Neural crest cell (in vitro differentiated cells): ENCODE data around the gene SYNE2. TPM values are rescaled to one million over a fixed set of nuclear protein-coding genes. Genes with fewer than 3 reads are reported as not detected.
A peak's percentile ranks its signal among the peaks of the same experiment; 100 is the strongest.

Experiments
- DNase-seq: peaks from one replicate; pipeline ENCODE4 v3.0.0; 2021; ENCODE audit warnings: low read depth, mixed read lengths, low spot score
- H3K27ac Mint-ChIP-seq: one replicate; pipeline ENCODE4 v1.8.0; 2021; ENCODE audit warnings: mild to moderate bottlenecking, mixed read lengths; ENCODE audit not compliant: unreplicated experiment
- H3K27me3 Mint-ChIP-seq: 2 replicates; pipeline ENCODE4 v1.8.0; 2021; ENCODE audit warnings: low read depth, mild to moderate bottlenecking, mixed read lengths
- H3K36me3 Mint-ChIP-seq: 2 replicates; pipeline ENCODE4 v1.8.0; 2021; ENCODE audit warnings: low read depth, mild to moderate bottlenecking, mixed read lengths
- H3K4me1 Mint-ChIP-seq: 2 replicates; pipeline ENCODE4 v1.8.0; 2021; ENCODE audit warnings: mixed read lengths
- H3K4me3 Mint-ChIP-seq: one replicate; pipeline ENCODE4 v1.8.0; 2021; ENCODE audit warnings: mild to moderate bottlenecking, mixed read lengths
- H3K9me3 Mint-ChIP-seq: 2 replicates; pipeline ENCODE4 v1.8.0; 2021; ENCODE audit warnings: mixed read lengths
- total RNA-seq: library from RNA; stranded (reverse); gene quantifications from 2 replicates; pipeline ENCODE4 v1.2.1, GENCODE V29; 2021
- TF ChIP-seq, protein P1 (sequence below): fragments of 200-600 bp; sonication (generic); conservative IDR thresholded peaks from 2 replicates; pipeline ENCODE4 v1.5.0; 2021; ENCODE audit warnings: antibody characterized with exemption, mild to moderate bottlenecking

SYNE2 gene
- total RNA-seq, 1 donor from 2014 or later = 84.8 TPM

- H3K27me3 Mint-ChIP-seq = no peaks in the 10 kb centered on the region
- peaks cover 2% of the 10 kb centered on the region for H3K9me3 Mint-ChIP-seq
- H3K4me3 Mint-ChIP-seq = no peak overlapping the region
- no peak for DNase-seq
- peaks cover 25% of the 10 kb centered on the region for H3K4me1 Mint-ChIP-seq
- TF ChIP-seq, protein P1, sequence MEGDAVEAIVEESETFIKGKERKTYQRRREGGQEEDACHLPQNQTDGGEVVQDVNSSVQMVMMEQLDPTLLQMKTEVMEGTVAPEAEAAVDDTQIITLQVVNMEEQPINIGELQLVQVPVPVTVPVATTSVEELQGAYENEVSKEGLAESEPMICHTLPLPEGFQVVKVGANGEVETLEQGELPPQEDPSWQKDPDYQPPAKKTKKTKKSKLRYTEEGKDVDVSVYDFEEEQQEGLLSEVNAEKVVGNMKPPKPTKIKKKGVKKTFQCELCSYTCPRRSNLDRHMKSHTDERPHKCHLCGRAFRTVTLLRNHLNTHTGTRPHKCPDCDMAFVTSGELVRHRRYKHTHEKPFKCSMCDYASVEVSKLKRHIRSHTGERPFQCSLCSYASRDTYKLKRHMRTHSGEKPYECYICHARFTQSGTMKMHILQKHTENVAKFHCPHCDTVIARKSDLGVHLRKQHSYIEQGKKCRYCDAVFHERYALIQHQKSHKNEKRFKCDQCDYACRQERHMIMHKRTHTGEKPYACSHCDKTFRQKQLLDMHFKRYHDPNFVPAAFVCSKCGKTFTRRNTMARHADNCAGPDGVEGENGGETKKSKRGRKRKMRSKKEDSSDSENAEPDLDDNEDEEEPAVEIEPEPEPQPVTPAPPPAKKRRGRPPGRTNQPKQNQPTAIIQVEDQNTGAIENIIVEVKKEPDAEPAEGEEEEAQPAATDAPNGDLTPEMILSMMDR = no peak
- peaks cover 2% of the 10 kb centered on the region for H3K36me3 Mint-ChIP-seq
- H3K27ac Mint-ChIP-seq = peak overlapping the region; percentile 76
Observed at GRCh38 chr14:63897721-63898163, 44.9 kb downstream of the SYNE2 start.

DNA sequence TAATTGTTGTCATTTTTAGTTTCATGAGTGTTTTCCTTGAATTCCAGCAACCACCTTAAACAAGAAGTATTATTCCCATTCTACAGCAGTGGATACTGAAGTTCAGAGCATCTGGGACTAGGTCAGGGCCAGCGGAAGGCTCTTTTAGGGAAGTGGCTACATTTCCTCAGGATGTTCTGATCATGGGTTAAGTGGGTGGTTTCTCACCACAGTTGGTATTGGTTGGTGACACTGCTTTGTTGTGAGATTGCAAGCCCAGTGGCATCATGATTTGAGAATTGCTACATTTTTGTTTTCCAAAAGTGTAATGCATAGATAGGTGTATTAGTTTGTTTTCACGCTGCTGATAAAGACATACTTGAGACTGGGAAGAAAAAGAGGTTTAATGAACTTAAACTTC, 47.1 kb downstream of the SYNE2 start:
- Mint-ChIP-seq H3K36me3 (peaks cover 10% of the 10 kb centered on the region), H3K9me3 (peaks cover 8% of the 10 kb centered on the region), H3K4me1 (peaks cover 20% of the 10 kb centered on the region), H3K27me3 (no peaks in the 10 kb centered on the region), H3K4me3 (no peak overlapping the region), H3K27ac (no peak overlapping the region)
- no peak for DNase-seq
- TF ChIP-seq, protein P1 = no peak

DNA sequence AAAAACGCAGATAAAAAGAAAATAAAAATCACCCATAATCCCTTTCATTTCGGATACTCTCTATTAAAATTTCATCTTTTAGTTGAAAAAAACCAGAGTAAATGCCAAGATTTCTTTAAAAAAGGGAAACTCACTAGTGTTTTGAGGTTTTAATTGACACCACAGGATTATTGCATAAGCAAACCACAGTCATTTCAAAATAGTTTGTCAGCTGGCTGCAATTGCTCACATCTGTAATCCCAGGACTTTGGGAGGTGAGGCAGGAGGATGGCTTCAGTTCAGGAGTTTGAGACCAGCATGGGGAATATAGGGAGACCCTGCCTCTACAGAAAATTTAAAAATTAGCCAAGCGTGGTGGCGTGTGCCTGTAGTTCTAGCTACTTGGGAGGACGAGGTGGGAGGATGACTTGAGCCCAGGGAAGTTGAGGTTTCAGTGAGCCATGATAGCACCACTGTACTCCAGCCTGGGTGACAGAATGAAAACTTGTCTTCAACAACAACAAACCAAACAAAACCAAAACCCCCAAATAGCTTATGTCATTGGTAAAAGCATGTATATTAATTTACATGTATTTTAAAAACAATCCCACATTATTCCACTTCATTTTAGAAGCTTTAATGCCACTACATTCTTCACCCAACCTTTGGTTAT, 48.8 kb downstream of the SYNE2 start:
- TF ChIP-seq, protein P1 = no peak
- no peak overlapping the region for H3K27ac Mint-ChIP-seq
- peaks cover 12% of the 10 kb centered on the region for H3K4me1 Mint-ChIP-seq
- DNase-seq = no peak
- H3K4me3 Mint-ChIP-seq = no peak overlapping the region
- H3K27me3 Mint-ChIP-seq = no peaks in the 10 kb centered on the region
- H3K9me3 Mint-ChIP-seq = peaks cover 14% of the 10 kb centered on the region
- peaks cover 18% of the 10 kb centered on the region for H3K36me3 Mint-ChIP-seq

DNA sequence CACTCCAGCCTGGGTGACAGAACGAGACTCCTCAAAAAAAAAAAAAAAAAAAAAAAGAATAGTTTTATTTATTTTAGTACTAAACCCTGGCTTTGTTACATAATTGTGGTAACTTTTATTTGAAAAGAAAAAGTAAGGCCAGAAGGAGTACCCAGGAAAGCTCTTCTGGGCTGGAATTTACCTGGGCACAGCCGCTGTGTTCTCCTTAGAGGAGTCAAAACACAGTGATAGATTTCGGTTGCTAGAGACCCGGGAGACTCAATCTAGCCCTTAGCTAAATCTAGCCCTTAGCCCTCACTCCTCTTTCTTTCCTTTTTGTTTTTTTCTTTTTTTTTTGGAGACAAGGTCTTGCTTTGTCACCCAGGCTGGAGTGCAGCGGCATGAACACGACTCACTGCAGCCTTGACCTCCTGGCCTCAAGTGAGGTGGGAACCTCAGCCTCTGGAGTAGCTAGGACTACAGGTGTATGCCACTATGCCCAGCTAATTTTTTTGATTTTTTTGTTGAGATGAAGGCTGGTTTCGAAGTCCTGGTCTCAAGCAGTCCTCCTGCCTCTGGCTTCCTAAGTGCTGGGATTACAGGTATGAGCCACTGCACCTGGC, 49.7 kb downstream of the SYNE2 start:
- no peaks in the 10 kb centered on the region for H3K27me3 Mint-ChIP-seq
- H3K4me1 Mint-ChIP-seq = peaks cover 8% of the 10 kb centered on the region
- H3K4me3 Mint-ChIP-seq = no peak overlapping the region
- H3K9me3 Mint-ChIP-seq = peaks cover 14% of the 10 kb centered on the region
- TF ChIP-seq, protein P1 = no peak
- H3K36me3 Mint-ChIP-seq = peaks cover 18% of the 10 kb centered on the region
- no peak for DNase-seq
- H3K27ac Mint-ChIP-seq = no peak overlapping the region

GRCh38 chr14:63904724-63905123, 51.9 kb downstream of the SYNE2 start:
- Mint-ChIP-seq H3K4me3 (no peak overlapping the region), H3K4me1 (no peaks in the 10 kb centered on the region), H3K36me3 (peaks cover 18% of the 10 kb centered on the region), H3K27me3 (no peaks in the 10 kb centered on the region), H3K27ac (no peak overlapping the region), H3K9me3 (peaks cover 14% of the 10 kb centered on the region)
- TF ChIP-seq, protein P1 = no peak
- no peak for DNase-seq
